ENCODE measurements around the gene CHST11. TPM values are rescaled to one million over a fixed set of nuclear protein-coding genes. Genes with fewer than 3 reads are reported as not detected.

CHST11 gene
- total and polyA plus RNA-seq, 2 of the 4 experiments (the other 2 are of a cell fraction) = 1.4 to 2.7 TPM

DNA sequence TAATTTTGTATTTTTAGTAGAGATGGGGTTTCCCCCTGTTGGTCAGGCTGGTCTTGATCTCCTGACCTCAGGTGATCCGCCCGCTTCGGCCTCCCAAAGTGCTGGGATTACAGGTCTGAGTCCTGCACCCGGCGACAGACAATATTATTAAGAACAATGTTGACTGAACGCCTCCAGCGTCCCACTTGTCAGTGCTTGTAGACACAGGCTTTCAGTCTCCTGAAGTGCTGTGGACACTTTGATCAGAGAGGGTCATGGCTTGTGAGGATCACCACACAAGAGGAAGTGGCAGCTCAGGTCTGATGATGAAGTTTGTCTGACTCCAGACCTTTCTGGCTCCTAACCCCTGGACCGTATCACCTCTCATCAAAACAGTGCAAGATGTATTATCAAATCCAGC lies 114.6 kb downstream of the CHST11 start:
- dilution Hi-C loops (cut with HindIII; ENCODE audit: low sequenced_read_pairs, unreplicated experiment) (no loop called here), in situ Hi-C loops (cut with MboI; ENCODE audit: low sequenced_read_pairs) (no loop called here), intact Hi-C loops (cut with micrococcal nuclease) (no loop called here)
- Histone ChIP-seq H3K4me3 (ENCODE audit: insufficient read depth, low read depth, low read length) (no peak overlapping the region), H3K23ac (ENCODE audit: low read depth, low read length) (no peak overlapping the region), H3K9me3 (ENCODE audit: control insufficient read depth, insufficient read depth, low read length) (peaks cover 7% of the 10 kb centered on the region), H4K5ac (ENCODE audit: low read depth, low read length) (no peak overlapping the region), H3K9ac (ENCODE audit: low read depth, low read length) (no peak overlapping the region), H3K14ac (replicated peaks; ENCODE audit: low read depth, low read length) (no peak overlapping the region), H2AK5ac (ENCODE audit: low read depth, low read length) (no peak overlapping the region), H4K8ac (ENCODE audit: low read depth in 2 of 2, low read length in 2 of 2) (no peak overlapping the region), H2AFZ (replicated peaks; ENCODE audit: low read length, poor library complexity) (no peak overlapping the region), H3K36me3 (ENCODE audit: control insufficient read depth, insufficient read depth, low read length) (no peaks in the 10 kb centered on the region), H3K27me3 (ENCODE audit: control insufficient read depth, insufficient read depth, low read length) (peaks cover 7% of the 10 kb centered on the region), H2AK9ac (replicated peaks; ENCODE audit: low read depth, low read length, poor library complexity) (no peak overlapping the region), H2BK15ac (ENCODE audit: low read depth, low read length) (no peak overlapping the region), H2BK120ac (ENCODE audit: low read depth, low read length) (no peak overlapping the region), H3K79me1 (ENCODE audit: low read depth in 1 of 2, low read length in 2 of 2) (no peaks in the 10 kb centered on the region), H3K4me2 (ENCODE audit: low read depth, low read length) (no peak overlapping the region), H2BK5ac (ENCODE audit: low read depth, low read length, poor library complexity, severe bottlenecking) (no peak overlapping the region), H3K18ac (ENCODE audit: low read depth, low read length) (no peak overlapping the region), H2BK20ac (ENCODE audit: low read depth, low read length) (no peak overlapping the region), H3K27ac (ENCODE audit: insufficient read depth, low read length) (no peak overlapping the region), H3K4ac (ENCODE audit: low read depth, low read length) (no peak overlapping the region), H3K4me1 (ENCODE audit: control insufficient read depth, insufficient read depth, low read length) (no peaks in the 10 kb centered on the region), H4K91ac (ENCODE audit: insufficient read depth, low read depth, low read length) (no peak overlapping the region), H4K20me1 (ENCODE audit: insufficient read depth, low read length) (no peaks in the 10 kb centered on the region), H3K9me1 (ENCODE audit: insufficient read depth, low read length) (peaks cover 2% of the 10 kb centered on the region; the same call in 1 of the 2 replicates), H3K56ac (ENCODE audit: extremely low read depth, insufficient read depth, low read length) (no peak overlapping the region)
- ATAC-seq (ENCODE audit: low read depth) (no peak), DNase-seq (no peak)
- no TSS peak for BruUV-seq (replicated peaks)
- ChIA-PET CTCF (no interaction called here), POLR2A (ENCODE audit: unreplicated experiment) (no interaction called here)
- TF ChIP-seq RAD21 (IDR thresholded peaks at IDR 0.05; ENCODE audit: low read length) (no peak), MAZ (IDR thresholded peaks at IDR 0.05; ENCODE audit: borderline replicate concordance, low read depth, low read length) (no peak), MAFK (IDR thresholded peaks at IDR 0.05; ENCODE audit: low read depth, low read length) (no peak), NFE2L2 (IDR thresholded peaks at IDR 0.05; ENCODE audit: low read depth, low read length) (no peak), SMC3 (IDR thresholded peaks at IDR 0.05; ENCODE audit: low read depth, low read length) (no peak), FOS (IDR thresholded peaks at IDR 0.05; ENCODE audit: low read depth, low read length) (no peak), CEBPB (IDR thresholded peaks at IDR 0.05; ENCODE audit: low read depth, low read length) (no peak), POLR2A (IDR thresholded peaks at IDR 0.05; ENCODE audit: low read depth, low read length) (no peak), RFX5 (IDR thresholded peaks at IDR 0.05; ENCODE audit: low read depth, low read length) (no peak), RCOR1 (IDR thresholded peaks at IDR 0.05; ENCODE audit: insufficient replicate concordance, low read length) (no peak), CHD1 (IDR thresholded peaks at IDR 0.05; ENCODE audit: low read depth, low read length) (no peak), MXI1 (IDR thresholded peaks at IDR 0.05; ENCODE audit: borderline replicate concordance, low read depth, low read length) (no peak), BHLHE40 (IDR thresholded peaks at IDR 0.05; ENCODE audit: low read depth, low read length) (no peak)
- TF ChIP-seq, protein P1, sequence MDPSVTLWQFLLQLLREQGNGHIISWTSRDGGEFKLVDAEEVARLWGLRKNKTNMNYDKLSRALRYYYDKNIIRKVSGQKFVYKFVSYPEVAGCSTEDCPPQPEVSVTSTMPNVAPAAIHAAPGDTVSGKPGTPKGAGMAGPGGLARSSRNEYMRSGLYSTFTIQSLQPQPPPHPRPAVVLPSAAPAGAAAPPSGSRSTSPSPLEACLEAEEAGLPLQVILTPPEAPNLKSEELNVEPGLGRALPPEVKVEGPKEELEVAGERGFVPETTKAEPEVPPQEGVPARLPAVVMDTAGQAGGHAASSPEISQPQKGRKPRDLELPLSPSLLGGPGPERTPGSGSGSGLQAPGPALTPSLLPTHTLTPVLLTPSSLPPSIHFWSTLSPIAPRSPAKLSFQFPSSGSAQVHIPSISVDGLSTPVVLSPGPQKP (IDR thresholded peaks at IDR 0.05; ENCODE audit: borderline replicate concordance, low read depth, low read length) = no peak
- TF ChIP-seq, protein P2, sequence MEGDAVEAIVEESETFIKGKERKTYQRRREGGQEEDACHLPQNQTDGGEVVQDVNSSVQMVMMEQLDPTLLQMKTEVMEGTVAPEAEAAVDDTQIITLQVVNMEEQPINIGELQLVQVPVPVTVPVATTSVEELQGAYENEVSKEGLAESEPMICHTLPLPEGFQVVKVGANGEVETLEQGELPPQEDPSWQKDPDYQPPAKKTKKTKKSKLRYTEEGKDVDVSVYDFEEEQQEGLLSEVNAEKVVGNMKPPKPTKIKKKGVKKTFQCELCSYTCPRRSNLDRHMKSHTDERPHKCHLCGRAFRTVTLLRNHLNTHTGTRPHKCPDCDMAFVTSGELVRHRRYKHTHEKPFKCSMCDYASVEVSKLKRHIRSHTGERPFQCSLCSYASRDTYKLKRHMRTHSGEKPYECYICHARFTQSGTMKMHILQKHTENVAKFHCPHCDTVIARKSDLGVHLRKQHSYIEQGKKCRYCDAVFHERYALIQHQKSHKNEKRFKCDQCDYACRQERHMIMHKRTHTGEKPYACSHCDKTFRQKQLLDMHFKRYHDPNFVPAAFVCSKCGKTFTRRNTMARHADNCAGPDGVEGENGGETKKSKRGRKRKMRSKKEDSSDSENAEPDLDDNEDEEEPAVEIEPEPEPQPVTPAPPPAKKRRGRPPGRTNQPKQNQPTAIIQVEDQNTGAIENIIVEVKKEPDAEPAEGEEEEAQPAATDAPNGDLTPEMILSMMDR (conservative IDR thresholded peaks at IDR 0.05; ENCODE audit: low read depth, low read length) = no peak
- TF ChIP-seq, protein P3, sequence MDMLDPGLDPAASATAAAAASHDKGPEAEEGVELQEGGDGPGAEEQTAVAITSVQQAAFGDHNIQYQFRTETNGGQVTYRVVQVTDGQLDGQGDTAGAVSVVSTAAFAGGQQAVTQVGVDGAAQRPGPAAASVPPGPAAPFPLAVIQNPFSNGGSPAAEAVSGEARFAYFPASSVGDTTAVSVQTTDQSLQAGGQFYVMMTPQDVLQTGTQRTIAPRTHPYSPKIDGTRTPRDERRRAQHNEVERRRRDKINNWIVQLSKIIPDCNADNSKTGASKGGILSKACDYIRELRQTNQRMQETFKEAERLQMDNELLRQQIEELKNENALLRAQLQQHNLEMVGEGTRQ (IDR thresholded peaks at IDR 0.05; ENCODE audit: low read depth, low read length) = no peak
- no CpG with 5 or more reads among the region's 8 CpGs for WGBS, 2 experiments (ENCODE audit: extremely low coverage in 2 of 2, insufficient read length in 1 of 2)
